ENCODE results near the gene ULBP3. TPM values are rescaled to one million over a fixed set of nuclear protein-coding genes. Genes with fewer than 3 reads are reported as not detected.

The ULBP3 gene
- total and polyA plus RNA-seq, 2 of the 4 experiments (the other 2 are of a cell fraction): 11.1 to 35.1 TPM

DNA sequence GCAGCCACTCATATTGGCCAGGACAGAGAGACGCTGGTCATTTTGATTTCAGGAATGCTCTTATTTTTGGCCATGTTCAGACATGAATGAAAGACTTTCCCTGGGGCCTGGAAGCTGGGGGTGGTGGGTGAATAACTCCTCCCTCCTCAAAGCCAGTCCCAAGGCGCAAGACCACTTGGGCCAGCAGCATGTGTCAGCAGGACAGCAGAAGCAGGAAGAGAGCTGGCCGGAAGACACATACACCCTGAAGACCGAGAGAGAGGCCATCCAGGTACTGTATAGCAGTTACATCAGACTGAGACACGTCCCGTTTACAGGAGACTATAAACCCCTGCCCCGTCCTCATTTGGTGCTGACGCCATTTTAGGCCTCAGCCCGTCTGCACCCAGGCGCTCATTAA lies 29.2 kb upstream of the ULBP3 start:
- H2BK5ac ChIP-seq (ENCODE audit: low read depth, low read length, poor library complexity, severe bottlenecking): no peak overlapping the region
- H3K18ac ChIP-seq (ENCODE audit: low read depth, low read length): no peak overlapping the region
- H3K14ac ChIP-seq (replicated peaks; ENCODE audit: low read depth, low read length): no peak overlapping the region
- H3K9ac ChIP-seq (ENCODE audit: low read depth, low read length): no peak overlapping the region
- no TSS peak for BruUV-seq (replicated peaks)
- WGBS, 2 experiments (ENCODE audit: extremely low coverage in 2 of 2, insufficient read length in 1 of 2): 75% methylated on average over 7 of the region's 10 CpGs; no CpG with 5 or more reads in 1 of the 2 experiments
- no peak for ATAC-seq (ENCODE audit: low read depth)
- intact Hi-C loops (cut with micrococcal nuclease): no loop called here
- H2BK20ac ChIP-seq (ENCODE audit: low read depth, low read length): no peak overlapping the region
- no peak overlapping the region for H2AFZ ChIP-seq (replicated peaks; ENCODE audit: low read length, poor library complexity)
- no peak overlapping the region for H3K4ac ChIP-seq (ENCODE audit: low read depth, low read length)
- POLR2A ChIA-PET (ENCODE audit: unreplicated experiment): no interaction called here
- no peak overlapping the region for H2AK5ac ChIP-seq (ENCODE audit: low read depth, low read length)
- no peak overlapping the region for H3K23ac ChIP-seq (ENCODE audit: low read depth, low read length)
- no peaks in the 10 kb centered on the region for H3K9me3 ChIP-seq (ENCODE audit: control insufficient read depth, insufficient read depth, low read length)
- peaks cover 35% of the 10 kb centered on the region for H3K27me3 ChIP-seq (ENCODE audit: control insufficient read depth, insufficient read depth, low read length)
- H4K8ac ChIP-seq (ENCODE audit: low read depth in 2 of 2, low read length in 2 of 2): no peak overlapping the region
- H3K4me1 ChIP-seq (ENCODE audit: control insufficient read depth, insufficient read depth, low read length): no peaks in the 10 kb centered on the region
- no peak overlapping the region for H3K56ac ChIP-seq (ENCODE audit: extremely low read depth, insufficient read depth, low read length)
- no peak overlapping the region for H4K91ac ChIP-seq (ENCODE audit: insufficient read depth, low read depth, low read length)
- H2AK9ac ChIP-seq (replicated peaks; ENCODE audit: low read depth, low read length, poor library complexity): no peak overlapping the region
- no peaks in the 10 kb centered on the region for H4K20me1 ChIP-seq (ENCODE audit: insufficient read depth, low read length)
- no peak overlapping the region for H2BK120ac ChIP-seq (ENCODE audit: low read depth, low read length)
- no peak overlapping the region for H3K4me3 ChIP-seq (ENCODE audit: insufficient read depth, low read depth, low read length)
- H3K36me3 ChIP-seq (ENCODE audit: control insufficient read depth, insufficient read depth, low read length): no peaks in the 10 kb centered on the region
- dilution Hi-C loops (cut with HindIII; ENCODE audit: low sequenced_read_pairs, unreplicated experiment): no loop called here
- no peak overlapping the region for H3K4me2 ChIP-seq (ENCODE audit: low read depth, low read length)
- no peak overlapping the region for H4K5ac ChIP-seq (ENCODE audit: low read depth, low read length)
- H3K79me1 ChIP-seq (ENCODE audit: low read depth in 1 of 2, low read length in 2 of 2): no peaks in the 10 kb centered on the region
- no peak overlapping the region for H3K27ac ChIP-seq (ENCODE audit: insufficient read depth, low read length)
- CTCF ChIA-PET: interaction anchor here (0.6 kb wide), 1 partner anchor 715 kb away, joined by 3 read pairs; no protein-coding TSS in a partner anchor
- TF ChIP-seq BHLHE40 (IDR thresholded peaks at IDR 0.05; ENCODE audit: low read depth, low read length) (no peak), CEBPB (IDR thresholded peaks at IDR 0.05; ENCODE audit: low read depth, low read length) (no peak), MXI1 (IDR thresholded peaks at IDR 0.05; ENCODE audit: borderline replicate concordance, low read depth, low read length) (no peak), MAFK (IDR thresholded peaks at IDR 0.05; ENCODE audit: low read depth, low read length) (no peak), RCOR1 (IDR thresholded peaks at IDR 0.05; ENCODE audit: insufficient replicate concordance, low read length) (no peak), RFX5 (IDR thresholded peaks at IDR 0.05; ENCODE audit: low read depth, low read length) (no peak)
- no peak for DNase-seq
- no peaks in the 10 kb centered on the region for H3K9me1 ChIP-seq (ENCODE audit: insufficient read depth, low read length)
- in situ Hi-C loops (cut with MboI; ENCODE audit: low sequenced_read_pairs): no loop called here
- H2BK15ac ChIP-seq (ENCODE audit: low read depth, low read length): no peak overlapping the region
